WERI-Rb-1 (cell line): Measurements from ENCODE around the gene MXD4.
A peak's percentile ranks its signal among the peaks of the same experiment; 100 is the strongest.
"Not testable (repeated sequence)": the region's sequence is repeated elsewhere in the genome, so short reads cannot be mapped to it uniquely, and the experiment has no call there.

Experiments
- DNase-seq: peaks from one replicate; pipeline ENCODE4 v3.0.0-alpha.2; 2020
- H3K27ac ChIP-seq: fragments of 250-450 bp; sonication (Bioruptor Pico); 2 replicates; pipeline ENCODE4 v1.5.1; 2020; ENCODE audit warnings: mild to moderate bottlenecking, moderate library complexity
- H3K27me3 ChIP-seq: fragments of 250-450 bp; sonication (Bioruptor Pico); 2 replicates; pipeline ENCODE4 v1.5.1; 2021; ENCODE audit warnings: mild to moderate bottlenecking, low read depth, moderate library complexity; ENCODE audit not compliant: insufficient read depth, severe bottlenecking
- H3K36me3 ChIP-seq: fragments of 250-450 bp; sonication (Bioruptor Pico); 2 replicates; pipeline ENCODE4 v1.5.1; 2020; ENCODE audit warnings: mild to moderate bottlenecking, moderate library complexity
- H3K4me3 ChIP-seq: 2 replicates; pipeline ENCODE4 v1.5.1; 2011; ENCODE audit warnings: low read depth, mild to moderate bottlenecking, control low read depth, low read length
- H3K9me3 ChIP-seq: fragments of 250-450 bp; sonication (Bioruptor Pico); 2 replicates; pipeline ENCODE4 v1.5.1; 2021; ENCODE audit warnings: mild to moderate bottlenecking, moderate library complexity; ENCODE audit not compliant: severe bottlenecking
- TF ChIP-seq, protein P1 (sequence below): IDR thresholded peaks from 2 replicates; pipeline ENCODE4 v1.5.1; 2011; ENCODE audit warnings: low read depth, mild to moderate bottlenecking, control low read depth, inconsistent platforms, low read length

MXD4 gene

DNA sequence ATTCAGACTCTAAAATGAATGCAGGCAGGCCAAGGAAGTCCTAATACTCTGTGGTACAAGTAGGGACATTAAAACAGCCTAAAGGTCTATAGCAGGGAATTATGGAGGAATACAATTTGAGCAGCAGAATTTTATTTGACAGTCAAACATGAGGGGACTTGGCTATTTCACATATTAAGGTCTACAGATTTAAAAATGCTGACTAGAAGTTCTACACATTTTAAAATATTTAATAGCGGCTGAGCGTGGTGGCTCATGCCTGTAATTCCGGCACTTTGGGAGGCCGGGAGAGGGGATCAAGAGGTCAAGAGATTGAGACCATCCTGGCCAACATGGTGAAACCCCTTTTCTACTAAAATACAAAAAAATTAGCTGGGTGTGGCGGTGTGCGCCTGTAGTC is 30.8 kb downstream of the MXD4 start:
- H3K27ac ChIP-seq, result no peak overlapping the region
- H3K27me3 ChIP-seq, result no peaks in the 10 kb centered on the region
- TF ChIP-seq, protein P1, sequence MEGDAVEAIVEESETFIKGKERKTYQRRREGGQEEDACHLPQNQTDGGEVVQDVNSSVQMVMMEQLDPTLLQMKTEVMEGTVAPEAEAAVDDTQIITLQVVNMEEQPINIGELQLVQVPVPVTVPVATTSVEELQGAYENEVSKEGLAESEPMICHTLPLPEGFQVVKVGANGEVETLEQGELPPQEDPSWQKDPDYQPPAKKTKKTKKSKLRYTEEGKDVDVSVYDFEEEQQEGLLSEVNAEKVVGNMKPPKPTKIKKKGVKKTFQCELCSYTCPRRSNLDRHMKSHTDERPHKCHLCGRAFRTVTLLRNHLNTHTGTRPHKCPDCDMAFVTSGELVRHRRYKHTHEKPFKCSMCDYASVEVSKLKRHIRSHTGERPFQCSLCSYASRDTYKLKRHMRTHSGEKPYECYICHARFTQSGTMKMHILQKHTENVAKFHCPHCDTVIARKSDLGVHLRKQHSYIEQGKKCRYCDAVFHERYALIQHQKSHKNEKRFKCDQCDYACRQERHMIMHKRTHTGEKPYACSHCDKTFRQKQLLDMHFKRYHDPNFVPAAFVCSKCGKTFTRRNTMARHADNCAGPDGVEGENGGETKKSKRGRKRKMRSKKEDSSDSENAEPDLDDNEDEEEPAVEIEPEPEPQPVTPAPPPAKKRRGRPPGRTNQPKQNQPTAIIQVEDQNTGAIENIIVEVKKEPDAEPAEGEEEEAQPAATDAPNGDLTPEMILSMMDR, result no peak
- no peak for DNase-seq
- H3K9me3 ChIP-seq, result no peaks in the 10 kb centered on the region
- no peak overlapping the region for H3K4me3 ChIP-seq
- peaks cover 40% of the 10 kb centered on the region for H3K36me3 ChIP-seq

DNA sequence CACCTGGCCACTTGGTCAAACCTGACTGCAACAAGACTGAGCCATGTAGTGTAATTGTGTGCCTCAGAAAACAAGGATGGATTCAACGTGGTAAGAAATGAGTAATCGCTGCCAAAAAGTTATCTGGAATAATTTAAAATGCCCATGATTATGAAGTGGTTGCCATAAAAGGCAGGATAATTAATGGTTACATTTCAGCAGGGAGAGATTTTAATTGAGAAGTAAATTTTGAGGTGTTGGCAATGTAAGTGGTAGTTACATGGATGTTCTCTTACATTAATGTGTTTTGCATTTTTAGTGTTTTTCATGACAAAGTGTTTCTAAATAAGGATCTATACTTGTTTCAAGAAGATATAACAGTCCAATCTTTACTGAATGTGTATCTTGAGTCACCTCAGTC is 35.6 kb downstream of the MXD4 start:
- TF ChIP-seq, protein P1, result no peak
- DNase-seq, result no peak
- Histone ChIP-seq H3K4me3 (no peak overlapping the region), H3K9me3 (no peaks in the 10 kb centered on the region), H3K36me3 (peaks cover 8% of the 10 kb centered on the region; the same call in 1 of the 2 replicates), H3K27me3 (no peaks in the 10 kb centered on the region), H3K27ac (no peak overlapping the region)

DNA sequence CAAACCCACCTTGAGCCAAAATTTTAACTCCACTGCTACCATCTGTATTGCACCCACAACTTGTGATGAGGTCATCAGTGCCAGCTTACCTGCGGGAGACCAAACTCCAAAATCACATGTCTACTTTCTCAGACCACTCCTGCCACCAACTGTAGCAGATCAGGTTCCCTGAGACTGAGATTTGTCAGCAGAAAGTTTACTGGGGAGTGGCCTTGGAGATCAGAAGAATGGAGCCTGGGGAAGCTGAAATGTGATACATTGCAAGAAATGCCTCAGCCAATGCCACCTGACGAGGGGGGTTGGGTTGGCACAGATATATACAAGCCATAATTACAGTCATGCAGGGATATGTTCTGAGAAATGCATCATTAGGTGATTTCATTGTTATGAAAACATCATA is 39.1 kb downstream of the MXD4 start:
- no peaks in the 10 kb centered on the region for H3K9me3 ChIP-seq
- no peak overlapping the region for H3K27ac ChIP-seq
- DNase-seq, result no peak
- no peak overlapping the region for H3K4me3 ChIP-seq
- H3K36me3 ChIP-seq, result 0 out of 2 replicates have a peak, but pooled peaks cover 3% of the 10 kb centered on the region
- TF ChIP-seq, protein P1, result no peak
- H3K27me3 ChIP-seq, result no peaks in the 10 kb centered on the region

DNA sequence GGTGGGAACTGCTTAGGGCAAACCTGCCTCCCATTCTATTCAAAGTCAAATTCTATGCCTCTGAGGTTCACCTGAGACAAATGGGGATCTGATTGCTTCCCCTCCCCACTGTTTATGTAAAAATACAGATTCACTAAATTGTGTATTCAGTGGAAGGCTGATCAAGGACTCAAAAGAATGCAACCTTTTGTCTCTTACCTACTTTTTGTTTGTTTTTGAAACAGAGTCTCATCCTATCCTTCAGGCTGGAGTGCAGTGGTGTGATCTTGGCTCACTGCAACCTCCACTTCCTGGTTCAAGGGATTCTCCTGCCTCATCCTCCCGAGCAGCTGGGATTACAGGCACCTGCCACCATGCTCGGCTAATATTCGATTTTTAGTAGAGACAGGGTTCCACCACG is 40.5 kb downstream of the MXD4 start:
- DNase-seq, H3K4me3 ChIP-seq, H3K27me3 ChIP-seq, H3K27ac ChIP-seq, H3K9me3 ChIP-seq, H3K36me3 ChIP-seq: not testable (repeated sequence)

DNA sequence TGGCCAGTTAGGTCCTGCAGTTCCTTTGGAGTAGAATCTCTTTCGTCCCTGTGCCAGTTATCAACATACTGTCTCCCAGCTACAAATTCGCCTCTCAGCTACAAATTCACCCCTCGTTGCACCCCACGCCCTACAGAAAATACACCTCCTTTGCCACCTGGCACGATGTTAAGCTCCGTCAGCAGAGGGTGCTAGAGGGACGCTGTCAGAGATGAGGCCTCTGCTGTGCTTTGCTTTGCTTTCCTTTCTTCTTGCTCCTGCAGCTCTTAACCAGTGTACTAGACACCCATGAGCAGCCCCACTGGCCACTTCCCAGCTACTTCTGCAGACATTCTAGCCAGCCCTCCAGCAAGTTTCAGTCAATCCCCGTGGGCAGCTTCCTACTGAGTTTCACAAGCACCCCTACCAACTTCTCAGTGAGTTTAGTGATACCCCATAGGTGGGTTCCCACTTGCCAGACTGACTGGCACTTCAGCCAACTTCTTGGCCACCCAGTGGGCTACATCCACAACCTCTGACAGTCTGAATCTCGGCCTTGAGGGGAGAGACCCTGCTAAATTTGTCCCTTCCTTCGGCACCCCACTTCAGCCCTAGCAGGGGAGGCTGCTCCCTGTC is 41.8 kb downstream of the MXD4 start:
- Histone ChIP-seq H3K36me3 (0 out of 2 replicates have a peak, but pooled peaks cover 3% of the 10 kb centered on the region), H3K27me3 (no peaks in the 10 kb centered on the region), H3K4me3 (no peak overlapping the region), H3K27ac (no peak overlapping the region), H3K9me3 (no peaks in the 10 kb centered on the region)
- DNase-seq, result peak; percentile 79
- TF ChIP-seq, protein P1, result peak; percentile 98

DNA sequence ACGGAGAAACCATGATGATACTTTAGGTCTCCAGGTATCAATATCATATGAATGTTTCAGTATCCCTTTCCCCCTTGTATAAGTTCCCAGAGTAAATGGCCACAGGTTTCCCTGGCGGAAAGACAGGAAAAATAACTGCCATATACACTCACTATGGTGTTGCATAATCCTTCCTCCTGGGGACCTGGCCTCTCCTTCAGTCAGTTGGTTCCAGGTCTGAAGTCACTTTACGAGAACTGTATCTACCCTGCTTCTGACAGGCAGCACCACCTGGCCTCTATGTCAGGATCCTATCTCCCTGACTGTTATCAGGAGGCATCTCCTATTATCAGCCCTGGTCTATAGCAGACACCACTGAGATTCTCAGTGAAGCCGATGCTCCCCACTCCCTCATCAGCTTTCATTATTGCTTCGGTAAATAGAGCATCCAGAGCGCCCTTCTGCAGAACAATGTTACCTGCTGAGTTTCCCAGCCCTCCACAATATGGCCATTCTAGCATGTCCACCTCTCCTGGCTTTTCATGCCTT is 42.6 kb downstream of the MXD4 start:
- H3K27me3 ChIP-seq, result no peaks in the 10 kb centered on the region
- DNase-seq, result no peak
- TF ChIP-seq, protein P1, result no peak

More for the DNA sequence above, 42.6 kb downstream of the MXD4 start:
- Histone ChIP-seq H3K4me3 (no peak overlapping the region), H3K36me3 (0 out of 2 replicates have a peak, but pooled peaks cover 3% of the 10 kb centered on the region), H3K27ac (no peak overlapping the region), H3K9me3 (no peaks in the 10 kb centered on the region)
